Osteoblast (primary cell): Measurements from ENCODE around the gene HIPK4. TPM values are rescaled to one million over a fixed set of nuclear protein-coding genes. Genes with fewer than 3 reads are reported as not detected.

Experiments
- DNase-seq: peaks from one replicate; pipeline ENCODE4 v3.0.0; 2011; ENCODE audit warnings: low spot score, mixed read lengths; ENCODE audit not compliant: insufficient read length; ENCODE audit errors: missing footprints
- H2AFZ ChIP-seq: 2 replicates; pipeline ENCODE4 v1.6.0; 2011; ENCODE audit warnings: mild to moderate bottlenecking, low read length
- H3K27ac ChIP-seq: 2 replicates; pipeline ENCODE4 v1.5.1; 2011; ENCODE audit warnings: mild to moderate bottlenecking, low read depth, low read length, moderate library complexity
- H3K27me3 ChIP-seq: 2 replicates; pipeline ENCODE4 v1.6.0; 2012; ENCODE audit warnings: mild to moderate bottlenecking, control low read depth, inconsistent platforms, low read length, moderate library complexity; ENCODE audit not compliant: insufficient read depth
- H3K36me3 ChIP-seq: 2 replicates; pipeline ENCODE4 v1.5.1; 2011; ENCODE audit warnings: mild to moderate bottlenecking, low read length, control low read depth, moderate library complexity; ENCODE audit not compliant: insufficient read depth
- H3K4me1 ChIP-seq: 2 replicates; pipeline ENCODE4 v1.5.1; 2011; ENCODE audit warnings: mild to moderate bottlenecking, low read length, control low read depth, moderate library complexity; ENCODE audit not compliant: insufficient read depth
- H3K4me2 ChIP-seq: 2 replicates; pipeline ENCODE4 v1.6.0; 2011; ENCODE audit warnings: mild to moderate bottlenecking, low read length; ENCODE audit not compliant: insufficient read depth
- H3K4me3 ChIP-seq: fragments of 200-600 bp; sonication (generic); 3 replicates; pipeline ENCODE4 v1.5.1; 2012; ENCODE audit warnings: mild to moderate bottlenecking, low read length, inconsistent platforms; ENCODE audit not compliant: insufficient read depth
- H3K79me2 ChIP-seq: 2 replicates; pipeline ENCODE4 v1.6.0; 2012; ENCODE audit warnings: mild to moderate bottlenecking, low read length, control low read depth, inconsistent platforms; ENCODE audit not compliant: insufficient read depth
- H3K9me3 ChIP-seq: 2 replicates; pipeline ENCODE4 v1.5.1; 2011; ENCODE audit warnings: low read depth, low read length, control low read depth
- H4K20me1 ChIP-seq: 2 replicates; pipeline ENCODE4 v1.6.0; 2012; ENCODE audit warnings: mild to moderate bottlenecking, low read length, control low read depth; ENCODE audit not compliant: insufficient read depth
- CTCF ChIP-seq: IDR thresholded peaks from 2 replicates; pipeline ENCODE4 v1.5.1; 2011; ENCODE audit warnings: mild to moderate bottlenecking, low read depth, low read length, moderate library complexity; ENCODE audit errors: extremely low read depth
- total RNA-seq: library from RNA; depleted of rRNA; stranded (reverse); fragments of >200 nt; gene quantifications from 2 replicates; pipeline ENCODE4 v1.2.3, GENCODE V29; 2012

HIPK4 gene
- total RNA-seq, 1 donor = 0.36 TPM

- Histone ChIP-seq H3K4me3 (no peak overlapping the region), H4K20me1 (peaks cover 2% of the 10 kb centered on the region), H3K27me3 (no peaks in the 10 kb centered on the region), H3K79me2 (no peaks in the 10 kb centered on the region), H3K4me1 (peaks cover 14% of the 10 kb centered on the region), H3K27ac (no peak overlapping the region), H3K36me3 (peaks cover 38% of the 10 kb centered on the region), H3K4me2 (peak overlapping the region; percentile 92), H2AFZ (no peak overlapping the region), H3K9me3 (no peaks in the 10 kb centered on the region)
- peak; percentile 77 for DNase-seq
- TF ChIP-seq CTCF = no peak
Measured at GRCh38 chr19:40366697-40367561, 23.1 kb downstream of the HIPK4 start.

GRCh38 chr19:40365613-40366401 is 24.2 kb downstream of the HIPK4 start:
- no peaks in the 10 kb centered on the region for H3K27me3 ChIP-seq
- DNase-seq = peak; percentile 97
- no peak overlapping the region for H3K27ac ChIP-seq
- peaks cover 14% of the 10 kb centered on the region for H3K4me1 ChIP-seq
- H3K4me2 ChIP-seq = peak overlapping the region; percentile 92
- peaks cover 27% of the 10 kb centered on the region for H3K36me3 ChIP-seq
- H3K4me3 ChIP-seq = peak overlapping the region; percentile 75
- no peaks in the 10 kb centered on the region for H3K9me3 ChIP-seq
- TF ChIP-seq CTCF = no peak
- H2AFZ ChIP-seq = peak overlapping the region; percentile 89
- no peaks in the 10 kb centered on the region for H3K79me2 ChIP-seq
- H4K20me1 ChIP-seq = peaks cover 2% of the 10 kb centered on the region

GRCh38 chr19:40365010-40365409 is 25.0 kb downstream of the HIPK4 start:
- Histone ChIP-seq H3K79me2 (no peaks in the 10 kb centered on the region), H3K4me3 (peak overlapping the region; percentile 75), H3K36me3 (peaks cover 21% of the 10 kb centered on the region), H2AFZ (peak overlapping the region; percentile 89), H3K27me3 (no peaks in the 10 kb centered on the region), H4K20me1 (peaks cover 2% of the 10 kb centered on the region), H3K27ac (no peak overlapping the region), H3K9me3 (no peaks in the 10 kb centered on the region), H3K4me2 (peak overlapping the region; percentile 92), H3K4me1 (peaks cover 14% of the 10 kb centered on the region)
- no peak for TF ChIP-seq CTCF
- peak; percentile 80 for DNase-seq

GRCh38 chr19:40363069-40363468 is 26.9 kb downstream of the HIPK4 start:
- no peak overlapping the region for H3K27ac ChIP-seq
- peak; percentile 56 for DNase-seq
- H2AFZ ChIP-seq = no peak overlapping the region
- H3K4me1 ChIP-seq = peaks cover 14% of the 10 kb centered on the region
- no peak overlapping the region for H3K4me3 ChIP-seq
- H3K36me3 ChIP-seq = peaks cover 7% of the 10 kb centered on the region
- TF ChIP-seq CTCF = no peak
- no peaks in the 10 kb centered on the region for H3K27me3 ChIP-seq
- H3K79me2 ChIP-seq = no peaks in the 10 kb centered on the region
- no peaks in the 10 kb centered on the region for H3K9me3 ChIP-seq
- peaks cover under 1% of the 10 kb centered on the region for H4K20me1 ChIP-seq
- no peak overlapping the region for H3K4me2 ChIP-seq
